ENCODE results near the gene REPIN1. TPM values are rescaled to one million over a fixed set of nuclear protein-coding genes. Genes with fewer than 3 reads are reported as not detected.

REPIN1 gene
- total RNA-seq, 1 donor from 2014 or later, result 49.4 TPM

DNA sequence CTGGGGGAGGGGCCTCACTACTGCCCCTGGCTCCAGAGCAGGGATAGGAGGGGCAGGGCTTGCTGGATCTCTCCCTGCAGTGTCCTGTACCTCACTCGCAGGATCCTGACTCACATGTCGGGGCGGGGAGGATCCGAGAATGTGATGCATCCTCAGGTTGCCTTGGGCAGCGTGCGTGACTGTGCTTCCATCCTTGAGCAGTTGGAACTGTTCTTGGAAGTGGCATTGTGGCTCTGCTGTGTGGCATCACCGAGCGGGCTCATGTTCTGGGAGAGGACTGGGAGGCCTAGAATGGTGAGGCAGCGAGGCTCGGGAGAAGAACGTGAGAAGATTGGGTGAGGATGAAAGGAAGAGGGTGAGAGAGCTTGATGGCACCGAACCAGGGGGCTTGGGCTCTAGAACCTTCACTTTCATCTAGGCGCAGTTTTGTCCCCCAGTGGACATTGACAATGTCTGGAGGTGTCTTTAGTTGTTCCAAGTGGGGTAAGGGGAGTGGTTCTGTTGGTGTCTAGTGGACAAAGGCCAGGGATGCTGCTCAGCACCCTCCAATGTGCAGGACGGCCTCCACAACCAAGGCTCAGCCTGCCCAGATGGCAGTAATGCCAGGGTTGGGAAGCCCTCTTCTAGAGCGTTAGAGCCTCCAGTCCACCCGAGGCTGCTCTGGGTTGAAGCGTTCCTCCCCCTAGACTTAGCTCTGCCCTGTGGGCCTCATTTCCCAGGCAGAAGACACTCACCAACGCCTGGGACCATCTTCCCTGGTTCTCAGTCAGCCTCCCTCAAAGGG lies 35.6 kb upstream of the REPIN1 start:
- no peaks in the 10 kb centered on the region for H3K36me3 ChIP-seq
- DNase-seq (ENCODE audit: extremely low spot score in 2 of 2), result no peak
- peaks cover 21% of the 10 kb centered on the region for H3K4me1 ChIP-seq
- TF ChIP-seq POLR2AphosphoS5 (IDR thresholded peaks at IDR 0.05; ENCODE audit: insufficient read depth in 1 of 2, low read depth in 1 of 2), result no peak
- TF ChIP-seq CTCF (IDR thresholded peaks at IDR 0.05), result no peak
- no peak overlapping the region for H3K4me3 ChIP-seq
- H3K9me3 ChIP-seq, result no peaks in the 10 kb centered on the region
- intact Hi-C loops (cut with DNase I), result no loop called here
- H3K27me3 ChIP-seq, result no peaks in the 10 kb centered on the region
- H3K27ac ChIP-seq, result peak overlapping the region; percentile 90

DNA sequence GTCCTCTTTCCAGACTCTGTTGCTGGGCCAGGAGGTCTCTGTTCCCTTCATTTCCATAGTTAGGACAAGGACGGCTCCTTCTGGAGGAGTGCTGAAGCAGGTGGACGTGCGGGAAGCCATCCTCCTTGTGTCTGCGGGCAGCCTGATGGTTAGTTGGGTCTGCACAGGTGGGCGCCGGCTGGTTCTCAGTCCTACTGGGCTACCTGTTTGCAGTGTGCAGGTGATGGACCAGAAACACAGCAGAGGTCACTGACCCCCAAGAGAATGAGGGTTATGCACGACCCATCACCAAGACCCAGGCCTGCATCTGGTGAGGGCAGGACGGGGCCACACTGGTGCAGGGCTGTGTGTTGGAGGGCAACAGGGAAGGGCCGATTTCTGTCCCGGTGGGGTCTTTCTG lies 35.0 kb upstream of the REPIN1 start:
- intact Hi-C loops (cut with DNase I), result no loop called here
- no peak for TF ChIP-seq POLR2A (IDR thresholded peaks at IDR 0.05)
- no peaks in the 10 kb centered on the region for H3K9me3 ChIP-seq
- DNase-seq (ENCODE audit: extremely low spot score in 2 of 2), result no peak
- no peaks in the 10 kb centered on the region for H3K27me3 ChIP-seq
- peak overlapping the region; percentile 90 for H3K27ac ChIP-seq
- no peaks in the 10 kb centered on the region for H3K36me3 ChIP-seq
- peaks cover 25% of the 10 kb centered on the region for H3K4me1 ChIP-seq
- H3K4me3 ChIP-seq, result no peak overlapping the region

GRCh38 chr7:150334108-150334507 lies 34.5 kb upstream of the REPIN1 start:
- Histone ChIP-seq H3K27me3 (no peaks in the 10 kb centered on the region), H3K4me3 (no peak overlapping the region), H3K27ac (peak overlapping the region; percentile 90), H3K4me1 (peaks cover 29% of the 10 kb centered on the region), H3K36me3 (no peaks in the 10 kb centered on the region), H3K9me3 (no peaks in the 10 kb centered on the region)
- TF ChIP-seq POLR2AphosphoS5 (IDR thresholded peaks at IDR 0.05; ENCODE audit: insufficient read depth in 1 of 2, low read depth in 1 of 2) (no peak), CTCF (IDR thresholded peaks at IDR 0.05) (no peak), POLR2A (IDR thresholded peaks at IDR 0.05) (no peak)
- intact Hi-C loops (cut with DNase I), result no loop called here
- no peak for DNase-seq (ENCODE audit: extremely low spot score in 2 of 2)

GRCh38 chr7:150335108-150335773 lies 33.4 kb upstream of the REPIN1 start:
- no peak for DNase-seq (ENCODE audit: extremely low spot score in 2 of 2)
- H3K27me3 ChIP-seq, result no peaks in the 10 kb centered on the region
- TF ChIP-seq POLR2AphosphoS5 (IDR thresholded peaks at IDR 0.05; ENCODE audit: insufficient read depth in 1 of 2, low read depth in 1 of 2) (peak; percentile 31 to 52), CTCF (IDR thresholded peaks at IDR 0.05) (no peak), POLR2A (IDR thresholded peaks at IDR 0.05) (no peak)
- H3K4me1 ChIP-seq, result peaks cover 40% of the 10 kb centered on the region
- no peaks in the 10 kb centered on the region for H3K9me3 ChIP-seq
- peak overlapping the region in 1 of 2 donors; percentile 9 for H3K4me3 ChIP-seq
- intact Hi-C loops (cut with DNase I), result no loop called here
- peak overlapping the region; percentile 90 for H3K27ac ChIP-seq
- no peaks in the 10 kb centered on the region for H3K36me3 ChIP-seq

GRCh38 chr7:150335774-150336112 lies 32.9 kb upstream of the REPIN1 start:
- peaks cover 45% of the 10 kb centered on the region for H3K4me1 ChIP-seq
- no peaks in the 10 kb centered on the region for H3K9me3 ChIP-seq
- peak overlapping the region; percentile 90 for H3K27ac ChIP-seq
- no peaks in the 10 kb centered on the region for H3K36me3 ChIP-seq
- TF ChIP-seq POLR2AphosphoS5 (IDR thresholded peaks at IDR 0.05; ENCODE audit: insufficient read depth in 1 of 2, low read depth in 1 of 2) (no peak), CTCF (IDR thresholded peaks at IDR 0.05) (no peak), POLR2A (IDR thresholded peaks at IDR 0.05) (no peak)
- H3K27me3 ChIP-seq, result no peaks in the 10 kb centered on the region
- peak overlapping the region in 1 of 2 donors; percentile 9 for H3K4me3 ChIP-seq
- intact Hi-C loops (cut with DNase I), result no loop called here
- no peak for DNase-seq (ENCODE audit: extremely low spot score in 2 of 2)
